Adrenal gland (tissue), 12 donors: ENCODE results near the gene DOCK4. TPM values are rescaled to one million over a fixed set of nuclear protein-coding genes. Genes with fewer than 3 reads are reported as not detected.

Source experiments
- DNase-seq, 7 donors: peaks; one replicate each; pipeline ENCODE4 v3.0.0-alpha.2; 2019 to 2020
- H3K27ac ChIP-seq, 5 donors: fragments of 200-600 bp; sonication (generic) in 4 of 5; 1 replicate in 3 of 5; 2 replicates in 2 of 5; pipeline versions ENCODE4 v1.5.1 to v1.8.0; 2016 to 2020; ENCODE audit warnings: mild to moderate bottlenecking in 1 of 5
- H3K27me3 ChIP-seq: fragments of 200-600 bp; 2 replicates; pipeline ENCODE4 v1.8.0; 2021
- H3K36me3 ChIP-seq, 2 donors: fragments of 200-600 bp; replicated peaks in 1 of 2; 1 replicate in 1 of 2; 2 replicates in 1 of 2; pipeline versions ENCODE4 v1.5.1 to v1.8.0; 2018 to 2022
- H3K4me1 ChIP-seq, 2 donors: fragments of 200-600 bp; replicated peaks in 1 of 2; 1 replicate in 1 of 2; 2 replicates in 1 of 2; pipeline versions ENCODE4 v1.5.1 to v1.8.0; 2018 to 2021
- H3K4me3 ChIP-seq, 4 donors: fragments of 200-600 bp; sonication (generic) in 3 of 4; one replicate each; pipeline ENCODE4 v1.5.1; 2016 to 2018
- H3K9me3 ChIP-seq, 3 donors: fragments of 200-600 bp; sonication (generic) in 1 of 3; replicated peaks in 1 of 3; 1 replicate in 2 of 3; 2 replicates in 1 of 3; pipeline versions ENCODE4 v1.5.1 to v1.8.0; 2016 to 2021
- POLR2A ChIP-seq, 2 donors: fragments of 450-650 bp; IDR thresholded peaks; one replicate each; pipeline ENCODE4 v1.6.1; 2017; ENCODE audit warnings: antibody characterized with exemption in 2 of 2, mild to moderate bottlenecking in 2 of 2, moderate library complexity in 1 of 2
- WGBS, 4 donors: extraction: QIAGEN DNeasy Blood & Tissue Kit in 2 of 4; methylation state at CpG; one replicate each; pipeline versions ENCODE4 v1.1.5 to v1.1.7; 2013 to 2017; 5-methylcytosine and 5-hydroxymethylcytosine counted together
- intact Hi-C, 2 donors: fragments of 100-400 bp; cut with DNase I; formaldehyde crosslinking; loops; one replicate each; pipeline versions ENCODE4 v1.14.1 to v1.15.0; 2022 to 2023
- polyA plus RNA-seq, 3 donors: library from polyadenylated mRNA; stranded (reverse); fragments of 200-250 nt in 2 of 3; fragments of 350-450 nt in 1 of 3; fragmentation: Illumina TruSeq in 1 of 3; extraction: RNeasy Lipid Tissue Mini Kit (QIAGEN cat#74804) in 1 of 3; gene quantifications; one replicate each; pipeline ENCODE4 v1.2.3, GENCODE V29; 2013 to 2014
- total RNA-seq, 9 donors: library from RNA; depleted of rRNA in 4 of 9; stranded (reverse); fragments of >200 nt in 4 of 9; fragments of 120-200 nt in 1 of 9; fragmentation: NEBNext Ultra II Directional in 1 of 9; extraction: Animal tissue kit (Norgen Biotek cat#: 25700) in 1 of 9; gene quantifications; one replicate each; pipeline versions ENCODE4 v1.1.0 to v1.2.4, GENCODE V29; 2013 to 2023
- TF ChIP-seq, protein P1 (sequence below), 6 experiments: fragments of 450-650 bp in 4 of 6; fragments of 200-600 bp in 2 of 6; sonication (generic) in 1 of 6; IDR thresholded peaks; 1 replicate in 5 of 6; 2 replicates in 1 of 6; pipeline versions ENCODE4 v1.5.1 to v1.8.0; 2016 to 2021; ENCODE audit warnings: antibody characterized with exemption in 6 of 6, mild to moderate bottlenecking in 2 of 6, moderate library complexity in 1 of 6
- donor health status: healthy with polysubstance abuse.
- donor health status: Bipolar disorder and iron deficiency.
- donor health status: DM: yes; HTN: yes; CAD: no.
- donor health status: DM: no; HTN: no; CAD: no.
- donor health status: DM: no; HTN: no; CAD: no.
- donor health status: DM: yes; HTN: yes; CAD: no.

The DOCK4 gene
- total and polyA plus RNA-seq, 12 donors, result 6.2 to 37.6 (median 21.1) TPM

DNA sequence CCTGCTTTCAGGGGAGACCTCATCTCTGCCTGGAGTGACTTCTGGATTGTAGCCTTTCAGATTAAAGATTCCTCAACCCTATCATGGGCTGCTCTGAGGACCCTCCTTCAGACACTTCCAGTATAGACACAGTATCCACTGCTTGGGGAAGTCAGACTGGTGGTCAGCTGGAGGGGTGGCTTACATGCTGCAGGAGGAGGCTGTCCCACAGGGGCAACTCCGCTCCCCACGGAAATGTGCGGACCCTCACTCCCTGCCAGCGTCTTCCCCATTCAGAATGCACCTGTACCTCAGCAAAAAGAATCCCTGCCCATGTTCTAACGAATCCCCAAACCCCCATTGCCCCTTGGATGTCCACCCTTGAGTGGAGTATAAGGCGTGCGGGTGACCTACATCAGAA lies 95.5 kb downstream of the DOCK4 start:
- Histone ChIP-seq H3K4me3 (no peak overlapping the region), H3K9me3 (no peaks in the 10 kb centered on the region), H3K36me3 (no peaks in the 10 kb centered on the region), H3K4me1 (peaks cover 13 to 33% of the 10 kb centered on the region in 2 donors), H3K27ac (no peak overlapping the region), H3K27me3 (no peaks in the 10 kb centered on the region)
- 94 to 99% (median 97%) methylated on average over 7 of the region's 7 CpGs for WGBS, 4 donors
- TF ChIP-seq POLR2A (IDR thresholded peaks at IDR 0.05), result no peak
- TF ChIP-seq, protein P1, sequence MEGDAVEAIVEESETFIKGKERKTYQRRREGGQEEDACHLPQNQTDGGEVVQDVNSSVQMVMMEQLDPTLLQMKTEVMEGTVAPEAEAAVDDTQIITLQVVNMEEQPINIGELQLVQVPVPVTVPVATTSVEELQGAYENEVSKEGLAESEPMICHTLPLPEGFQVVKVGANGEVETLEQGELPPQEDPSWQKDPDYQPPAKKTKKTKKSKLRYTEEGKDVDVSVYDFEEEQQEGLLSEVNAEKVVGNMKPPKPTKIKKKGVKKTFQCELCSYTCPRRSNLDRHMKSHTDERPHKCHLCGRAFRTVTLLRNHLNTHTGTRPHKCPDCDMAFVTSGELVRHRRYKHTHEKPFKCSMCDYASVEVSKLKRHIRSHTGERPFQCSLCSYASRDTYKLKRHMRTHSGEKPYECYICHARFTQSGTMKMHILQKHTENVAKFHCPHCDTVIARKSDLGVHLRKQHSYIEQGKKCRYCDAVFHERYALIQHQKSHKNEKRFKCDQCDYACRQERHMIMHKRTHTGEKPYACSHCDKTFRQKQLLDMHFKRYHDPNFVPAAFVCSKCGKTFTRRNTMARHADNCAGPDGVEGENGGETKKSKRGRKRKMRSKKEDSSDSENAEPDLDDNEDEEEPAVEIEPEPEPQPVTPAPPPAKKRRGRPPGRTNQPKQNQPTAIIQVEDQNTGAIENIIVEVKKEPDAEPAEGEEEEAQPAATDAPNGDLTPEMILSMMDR (IDR thresholded peaks at IDR 0.05), result no peak
- no peak for DNase-seq
- intact Hi-C loops, result no loop called here

DNA sequence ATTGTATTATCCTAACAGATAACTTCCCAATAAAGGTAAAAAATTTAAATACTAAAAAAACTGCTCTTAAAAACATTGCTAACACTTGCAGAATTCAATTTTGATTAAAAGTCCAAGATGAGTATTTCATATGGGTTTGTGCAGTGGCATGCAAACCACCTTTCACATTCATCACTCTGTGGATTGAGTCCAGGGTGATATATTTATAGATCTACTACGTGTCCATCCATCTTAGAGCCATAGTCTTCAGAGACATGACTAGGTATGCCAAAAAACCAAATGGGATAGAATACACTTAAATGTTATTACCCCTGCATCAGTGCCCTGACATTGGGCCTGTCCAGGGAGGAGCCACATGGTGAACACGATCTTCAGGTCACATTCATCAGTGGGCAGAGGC lies 96.0 kb downstream of the DOCK4 start:
- H3K4me3 ChIP-seq, result no peak overlapping the region
- WGBS, 4 donors, result 73 to 84% (median 79%) methylated on average over 2 of the region's 2 CpGs
- H3K27me3 ChIP-seq, result no peaks in the 10 kb centered on the region
- H3K27ac ChIP-seq, result no peak overlapping the region
- DNase-seq, result no peak
- H3K36me3 ChIP-seq, result no peaks in the 10 kb centered on the region
- TF ChIP-seq, protein P1 (IDR thresholded peaks at IDR 0.05), result no peak
- TF ChIP-seq POLR2A (IDR thresholded peaks at IDR 0.05), result no peak
- no peaks in the 10 kb centered on the region for H3K9me3 ChIP-seq
- peaks cover 13 to 33% of the 10 kb centered on the region in 2 donors for H3K4me1 ChIP-seq
- intact Hi-C loops, result no loop called here

DNA sequence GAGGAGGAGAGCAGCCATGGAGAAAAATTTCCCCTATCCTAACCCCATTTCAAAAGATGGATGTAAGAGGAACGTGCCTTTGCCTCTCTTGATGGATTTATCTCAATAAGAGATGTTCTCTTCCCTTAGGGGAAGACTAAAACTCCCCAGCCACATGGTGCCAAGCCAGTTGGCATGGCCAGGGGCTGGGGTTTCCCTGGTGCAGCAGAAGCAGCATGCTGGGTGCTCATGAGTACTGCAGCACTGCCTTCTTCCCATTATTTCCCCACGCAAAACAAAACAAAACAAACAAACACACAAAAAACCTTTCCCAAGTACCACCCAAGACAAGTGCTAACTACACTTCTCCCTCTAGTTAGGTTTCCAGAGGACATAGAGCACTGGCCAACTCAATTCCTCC lies 97.2 kb downstream of the DOCK4 start:
- Histone ChIP-seq H3K4me3 (no peak overlapping the region), H3K4me1 (peaks cover 13 to 28% of the 10 kb centered on the region in 2 donors), H3K27me3 (no peaks in the 10 kb centered on the region), H3K27ac (no peak overlapping the region), H3K36me3 (no peaks in the 10 kb centered on the region), H3K9me3 (no peaks in the 10 kb centered on the region)
- 66 to 79% (median 74%) methylated on average over 2 of the region's 2 CpGs for WGBS, 4 donors
- intact Hi-C loops, result no loop called here
- DNase-seq, result no peak
- TF ChIP-seq, protein P1 (IDR thresholded peaks at IDR 0.05), result no peak
- TF ChIP-seq POLR2A (IDR thresholded peaks at IDR 0.05), result no peak

DNA sequence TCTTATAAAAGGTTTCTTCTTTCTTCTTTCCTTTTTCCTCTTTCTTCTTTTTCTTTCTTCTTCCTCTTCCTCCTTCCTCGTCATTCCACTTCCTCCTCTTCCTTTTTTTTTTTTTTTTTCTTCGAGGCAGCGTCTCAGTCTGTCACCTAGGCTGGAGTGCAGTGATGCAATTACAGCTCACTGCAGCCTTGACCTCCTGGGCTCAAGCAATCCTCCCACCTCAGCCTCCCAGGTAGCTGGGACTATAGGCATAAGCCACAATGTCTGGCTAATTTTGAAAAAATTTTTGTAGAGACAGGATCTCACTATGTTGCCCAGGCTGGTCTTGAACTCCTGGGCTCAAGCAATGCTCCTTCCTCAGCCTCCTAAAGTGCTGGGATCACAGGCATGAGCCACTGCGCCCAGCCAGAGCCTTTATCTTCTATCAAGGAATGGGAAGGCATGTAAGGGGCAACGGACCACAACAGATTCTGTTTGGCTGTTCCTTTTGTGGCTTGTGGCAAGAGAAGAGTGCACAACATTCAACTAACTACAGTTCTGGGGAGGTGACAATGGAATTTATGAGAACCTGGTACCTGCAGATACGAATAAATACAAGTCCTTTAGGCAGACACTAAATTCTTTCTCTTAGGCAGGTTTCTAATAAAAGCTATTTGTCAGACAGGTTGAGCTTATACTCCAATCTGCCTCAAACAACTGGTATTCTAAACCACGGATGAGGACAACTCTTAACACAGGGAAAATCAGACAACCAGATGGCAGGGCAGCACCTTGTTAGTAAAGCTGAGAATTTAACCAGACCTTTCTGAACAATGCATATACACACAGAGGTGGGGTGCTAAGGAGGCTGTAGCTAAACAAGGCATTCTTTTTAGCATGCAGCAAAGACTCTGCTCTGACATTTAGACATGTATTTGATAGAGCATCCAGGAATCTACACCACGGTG lies 100.3 kb downstream of the DOCK4 start:
- WGBS, 4 donors, result 73 to 79% (median 74%) methylated on average over 8 of the region's 8 CpGs
- Histone ChIP-seq H3K4me3 (no peak overlapping the region), H3K27me3 (no peaks in the 10 kb centered on the region), H3K36me3 (no peaks in the 10 kb centered on the region), H3K4me1 (peaks cover 0 to 12% of the 10 kb centered on the region in 2 donors), H3K9me3 (no peaks in the 10 kb centered on the region), H3K27ac (no peak overlapping the region)
- TF ChIP-seq, protein P1 (IDR thresholded peaks at IDR 0.05), result no peak
- no peak for TF ChIP-seq POLR2A (IDR thresholded peaks at IDR 0.05)
- intact Hi-C loops, result no loop called here
- no peak for DNase-seq
